Adrenal gland (tissue), 5 donors: Measurements from ENCODE around the gene PTPRN2.
A peak's percentile ranks its signal among the peaks of the same experiment; 100 is the strongest.

ENCODE experiments used
- POLR2A ChIP-seq, 2 donors: fragments of 450-650 bp; IDR thresholded peaks; one replicate each; pipeline ENCODE4 v1.6.1; 2017; ENCODE audit warnings: antibody characterized with exemption in 2 of 2, mild to moderate bottlenecking in 2 of 2, moderate library complexity in 1 of 2
- TF ChIP-seq, protein P1 (sequence below), 6 experiments: fragments of 450-650 bp in 4 of 6; fragments of 200-600 bp in 2 of 6; sonication (generic) in 1 of 6; IDR thresholded peaks; 1 replicate in 5 of 6; 2 replicates in 1 of 6; pipeline versions ENCODE4 v1.5.1 to v1.8.0; 2016 to 2021; ENCODE audit warnings: antibody characterized with exemption in 6 of 6, mild to moderate bottlenecking in 2 of 6, moderate library complexity in 1 of 6
- donor health status: DM: no; HTN: no; CAD: no.

DNA sequence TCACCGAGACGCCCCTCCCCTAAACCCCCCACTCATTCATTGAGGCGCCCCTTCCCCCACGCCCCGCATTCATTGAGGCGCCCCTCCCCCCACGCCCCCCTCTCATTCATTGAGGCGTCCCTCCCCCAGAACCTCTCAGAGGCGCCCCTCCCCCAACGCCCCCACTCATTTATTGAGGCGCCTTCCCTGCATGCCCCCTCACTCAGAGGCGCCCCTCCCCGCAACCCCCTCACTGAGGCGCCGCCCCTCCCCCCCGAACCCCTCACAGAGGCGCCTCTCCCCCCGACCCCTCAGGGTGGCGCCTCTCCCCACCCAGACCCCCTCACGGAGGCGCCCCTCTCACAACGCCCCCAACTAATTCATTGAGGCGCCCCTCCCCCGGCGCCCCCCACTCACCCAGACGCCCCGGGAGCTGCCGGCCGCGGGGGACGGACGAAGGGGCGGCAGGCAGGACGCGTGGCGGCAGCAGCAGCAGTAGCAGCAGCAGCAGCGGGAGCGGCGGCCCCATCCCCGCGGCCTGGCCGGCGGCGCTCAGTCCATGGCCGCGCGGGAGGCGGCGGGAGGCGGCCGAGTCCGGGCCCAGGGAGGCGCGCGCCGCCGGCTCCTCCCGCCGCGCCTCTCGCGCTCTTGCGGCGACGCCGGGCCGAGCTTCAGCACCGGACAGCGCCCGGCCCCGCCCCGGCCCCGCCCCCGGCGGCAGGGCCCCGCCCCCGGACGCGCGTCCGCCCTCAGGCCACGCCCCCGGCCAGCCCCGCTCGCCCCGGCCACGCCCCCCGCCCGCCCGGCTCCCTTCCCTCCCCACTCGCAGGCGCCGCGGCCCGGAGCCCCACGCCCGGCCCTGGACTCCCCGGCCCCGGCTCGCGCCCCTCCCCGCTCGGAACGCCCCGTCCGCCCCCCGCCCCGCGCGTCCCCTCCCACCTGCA, at the start of gene PTPRN2:
- TF ChIP-seq, protein P1, sequence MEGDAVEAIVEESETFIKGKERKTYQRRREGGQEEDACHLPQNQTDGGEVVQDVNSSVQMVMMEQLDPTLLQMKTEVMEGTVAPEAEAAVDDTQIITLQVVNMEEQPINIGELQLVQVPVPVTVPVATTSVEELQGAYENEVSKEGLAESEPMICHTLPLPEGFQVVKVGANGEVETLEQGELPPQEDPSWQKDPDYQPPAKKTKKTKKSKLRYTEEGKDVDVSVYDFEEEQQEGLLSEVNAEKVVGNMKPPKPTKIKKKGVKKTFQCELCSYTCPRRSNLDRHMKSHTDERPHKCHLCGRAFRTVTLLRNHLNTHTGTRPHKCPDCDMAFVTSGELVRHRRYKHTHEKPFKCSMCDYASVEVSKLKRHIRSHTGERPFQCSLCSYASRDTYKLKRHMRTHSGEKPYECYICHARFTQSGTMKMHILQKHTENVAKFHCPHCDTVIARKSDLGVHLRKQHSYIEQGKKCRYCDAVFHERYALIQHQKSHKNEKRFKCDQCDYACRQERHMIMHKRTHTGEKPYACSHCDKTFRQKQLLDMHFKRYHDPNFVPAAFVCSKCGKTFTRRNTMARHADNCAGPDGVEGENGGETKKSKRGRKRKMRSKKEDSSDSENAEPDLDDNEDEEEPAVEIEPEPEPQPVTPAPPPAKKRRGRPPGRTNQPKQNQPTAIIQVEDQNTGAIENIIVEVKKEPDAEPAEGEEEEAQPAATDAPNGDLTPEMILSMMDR (IDR thresholded peaks at IDR 0.05): no peak
- peak in 1 of 2 donors; percentile 61 for TF ChIP-seq POLR2A (IDR thresholded peaks at IDR 0.05)
